ENCODE measurements around the gene CELSR2.

GRCh38 chr1:109315288-109315687 is 65.9 kb downstream of the CELSR2 start:
- no peak for TF ChIP-seq CTCF (IDR thresholded peaks at IDR 0.05)
- no peak for TF ChIP-seq POLR2A (IDR thresholded peaks at IDR 0.05)
